Cardiac fibroblast (primary cell): ENCODE results near the gene CHMP2A.
A peak's percentile ranks its signal among the peaks of the same experiment; 100 is the strongest.

Experiments used
- DNase-seq, 2 donors: peaks; one replicate each; pipeline versions ENCODE4 v3.0.0 to v3.0.0-alpha.2; 2010; ENCODE audit warnings: low read depth in 2 of 2
- H3K4me3 ChIP-seq, 2 donors: replicated peaks in 1 of 2; 1 replicate in 1 of 2; 2 replicates in 1 of 2; pipeline ENCODE4 v1.5.1; 2011; ENCODE audit warnings: low read depth in 2 of 2, low read length in 2 of 2, mild to moderate bottlenecking in 2 of 2, moderate library complexity in 1 of 2
- CTCF ChIP-seq: IDR thresholded peaks from one replicate; pipeline ENCODE4 v1.5.1; 2011; ENCODE audit warnings: low read depth, mild to moderate bottlenecking, low read length, inconsistent platforms

Gene CHMP2A

GRCh38 chr19:58554494-58555368 lies at the start of gene CHMP2A:
Gene CHMP2A, minus strand, starts transcription at chr19:58555105. Its CDS starts 893 bp downstream, at chr19:58554212.
- peak; percentile 98 for DNase-seq
- TF ChIP-seq CTCF, result no peak
- H3K4me3 ChIP-seq, result peak within 1 kb of the TSS; percentile 80 to 86

- no peak overlapping the region for H3K4me3 ChIP-seq
Observed at GRCh38 chr19:58586133-58586765, 31.3 kb upstream of the CHMP2A start.

GRCh38 chr19:58585442-58586132 lies 30.7 kb upstream of the CHMP2A start:
- no peak overlapping the region for H3K4me3 ChIP-seq
- DNase-seq, result no peak
- no peak for TF ChIP-seq CTCF

More at GRCh38 chr19:58586133-58586765, 31.3 kb upstream of the CHMP2A start:
- TF ChIP-seq CTCF, result no peak
- no peak for DNase-seq

GRCh38 chr19:58584498-58585441 lies 29.9 kb upstream of the CHMP2A start:
- no peak for DNase-seq
- TF ChIP-seq CTCF, result no peak
- no peak overlapping the region for H3K4me3 ChIP-seq

GRCh38 chr19:58582985-58583384 lies 28.1 kb upstream of the CHMP2A start:
- no peak for DNase-seq
- TF ChIP-seq CTCF, result no peak
- H3K4me3 ChIP-seq, result no peak overlapping the region
